ENCODE data around the gene RPL13A.

The RPL13A gene

DNA sequence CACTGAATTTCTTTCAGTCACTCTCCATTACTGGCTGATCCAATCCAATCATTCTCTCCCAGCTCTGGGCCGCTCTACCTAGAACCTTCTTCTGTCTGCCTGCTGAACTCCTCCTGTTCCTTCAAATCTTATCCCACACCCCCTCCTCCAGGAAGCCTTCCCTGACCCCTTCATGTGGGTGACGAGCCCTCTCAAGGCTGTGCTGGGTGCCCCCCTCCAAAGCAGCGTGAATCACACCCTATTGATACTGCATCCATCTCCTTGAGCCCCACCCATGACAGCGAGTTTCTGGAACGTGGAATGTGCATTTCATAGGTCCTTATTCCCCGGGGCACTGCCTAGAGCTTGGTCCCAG is 39.0 kb upstream of the RPL13A start:
- in situ Hi-C loops (cut with MboI; ENCODE audit: low pct_unique_long_range_greater_than_20kb, low sequenced_read_pairs, unreplicated experiment): no loop called here
- DNase-seq (ENCODE audit: low spot score): no peak
- TF ChIP-seq, protein P1, sequence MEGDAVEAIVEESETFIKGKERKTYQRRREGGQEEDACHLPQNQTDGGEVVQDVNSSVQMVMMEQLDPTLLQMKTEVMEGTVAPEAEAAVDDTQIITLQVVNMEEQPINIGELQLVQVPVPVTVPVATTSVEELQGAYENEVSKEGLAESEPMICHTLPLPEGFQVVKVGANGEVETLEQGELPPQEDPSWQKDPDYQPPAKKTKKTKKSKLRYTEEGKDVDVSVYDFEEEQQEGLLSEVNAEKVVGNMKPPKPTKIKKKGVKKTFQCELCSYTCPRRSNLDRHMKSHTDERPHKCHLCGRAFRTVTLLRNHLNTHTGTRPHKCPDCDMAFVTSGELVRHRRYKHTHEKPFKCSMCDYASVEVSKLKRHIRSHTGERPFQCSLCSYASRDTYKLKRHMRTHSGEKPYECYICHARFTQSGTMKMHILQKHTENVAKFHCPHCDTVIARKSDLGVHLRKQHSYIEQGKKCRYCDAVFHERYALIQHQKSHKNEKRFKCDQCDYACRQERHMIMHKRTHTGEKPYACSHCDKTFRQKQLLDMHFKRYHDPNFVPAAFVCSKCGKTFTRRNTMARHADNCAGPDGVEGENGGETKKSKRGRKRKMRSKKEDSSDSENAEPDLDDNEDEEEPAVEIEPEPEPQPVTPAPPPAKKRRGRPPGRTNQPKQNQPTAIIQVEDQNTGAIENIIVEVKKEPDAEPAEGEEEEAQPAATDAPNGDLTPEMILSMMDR (IDR thresholded peaks at IDR 0.05; ENCODE audit: extremely low read depth, insufficient read depth, missing control alignments): no peak

DNA sequence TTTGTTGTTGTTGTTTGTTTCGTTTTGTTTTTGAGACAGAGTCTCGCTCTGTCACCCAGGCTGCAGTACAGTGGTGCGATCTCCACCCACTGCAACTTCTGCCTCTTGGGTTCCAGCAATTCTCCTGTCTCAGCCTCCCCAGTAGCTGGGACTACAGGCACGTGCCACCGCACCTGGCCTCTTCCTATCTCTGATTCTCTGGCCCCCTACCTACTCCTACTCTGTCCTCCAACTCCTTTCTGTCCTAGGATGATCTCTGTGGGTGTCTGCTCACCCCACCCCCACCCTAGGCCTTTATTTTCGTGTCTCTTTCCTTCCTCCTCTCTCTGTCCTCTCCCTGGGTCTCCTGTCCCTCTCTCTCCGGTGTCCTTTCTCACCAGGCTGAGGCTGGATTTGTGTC is 37.0 kb upstream of the RPL13A start:
- no peak for DNase-seq (ENCODE audit: low spot score)
- TF ChIP-seq, protein P1 (IDR thresholded peaks at IDR 0.05; ENCODE audit: extremely low read depth, insufficient read depth, missing control alignments): no peak
- in situ Hi-C loops (cut with MboI; ENCODE audit: low pct_unique_long_range_greater_than_20kb, low sequenced_read_pairs, unreplicated experiment): no loop called here

DNA sequence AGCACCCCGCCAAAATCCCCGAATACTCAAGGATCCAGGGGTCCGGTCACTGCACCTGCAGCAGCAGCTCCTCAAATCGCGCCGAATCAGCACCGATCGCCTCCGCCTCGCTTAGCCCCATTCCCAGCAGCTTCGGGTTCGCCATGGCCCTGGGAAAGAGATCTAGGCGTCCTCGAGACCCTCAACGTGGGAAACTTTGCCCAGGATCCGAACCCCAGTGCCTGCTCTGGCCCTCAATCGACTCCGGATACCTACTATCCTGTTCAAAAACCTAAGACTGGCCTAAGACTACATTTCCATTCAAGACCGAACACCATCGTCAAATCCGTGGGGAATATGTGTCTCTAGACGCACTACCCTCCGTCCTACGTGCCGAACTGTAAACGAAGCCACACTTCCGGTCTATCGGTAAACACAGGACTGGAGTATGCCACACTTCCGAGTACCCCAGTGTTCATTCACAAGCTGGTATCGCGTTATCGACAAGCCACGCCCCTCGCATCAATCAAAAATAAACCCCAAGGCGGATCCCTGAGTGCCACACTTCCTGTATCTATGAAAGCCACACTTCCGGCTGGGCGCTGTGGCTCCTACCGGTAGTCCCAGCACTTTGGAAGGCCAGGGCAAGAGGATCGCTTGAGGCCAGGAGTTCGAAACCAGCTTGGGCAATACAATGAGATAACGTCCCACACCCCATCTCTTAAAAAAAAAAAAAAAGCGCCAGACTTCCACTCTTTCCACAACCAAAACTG is 35.8 kb upstream of the RPL13A start, which contains the start of gene PIH1D1:
PIH1D1 (minus strand) TSS at position 385 of the 752 bp plus-strand sequence; CDS start at position 145, 240 bp downstream.
- TF ChIP-seq, protein P1 (IDR thresholded peaks at IDR 0.05; ENCODE audit: extremely low read depth, insufficient read depth, missing control alignments): no peak
- peak; percentile 94 for DNase-seq (ENCODE audit: low spot score)
- in situ Hi-C loops (cut with MboI; ENCODE audit: low pct_unique_long_range_greater_than_20kb, low sequenced_read_pairs, unreplicated experiment): no loop called here

DNA sequence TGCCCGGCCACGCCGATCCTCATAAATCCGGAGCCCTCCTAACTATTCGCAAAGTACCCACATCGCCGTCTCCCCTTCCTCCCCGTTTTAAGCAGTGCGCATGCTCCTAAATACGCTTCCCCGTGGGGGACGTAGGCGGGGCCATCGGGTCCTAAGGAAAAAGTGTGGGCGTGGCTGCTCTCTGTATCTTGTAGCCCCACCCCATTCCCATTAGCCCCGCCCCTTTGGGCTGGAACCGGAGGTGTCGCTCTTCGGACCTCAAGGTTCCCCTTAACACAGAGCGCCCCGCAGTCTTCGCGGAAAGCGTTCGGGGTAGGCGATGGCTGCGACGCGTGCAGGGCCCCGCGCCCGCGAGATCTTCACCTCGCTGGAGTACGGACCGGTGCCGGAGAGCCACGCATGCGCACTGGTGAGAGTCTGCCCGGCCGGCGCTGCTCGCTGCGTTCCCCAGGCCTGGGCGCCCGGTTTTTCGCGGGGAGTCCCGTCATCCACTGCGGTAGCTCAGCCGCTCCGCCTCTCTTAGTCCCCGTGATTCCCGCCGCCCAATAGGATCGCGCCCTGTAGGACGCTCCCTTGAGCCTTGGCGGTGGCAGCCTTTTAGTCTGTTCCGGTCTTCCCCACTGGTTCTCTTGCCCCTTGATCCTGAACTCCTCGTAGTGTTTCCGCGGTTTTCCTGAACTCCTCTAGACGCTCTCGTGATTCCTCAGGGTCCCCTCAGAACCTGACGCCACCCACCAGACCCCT is 34.2 kb upstream of the RPL13A start, which contains the start of gene ALDH16A1:
ALDH16A1 (plus strand) TSS at position 213 of the 744 bp plus-strand sequence; CDS start at position 320, 107 bp downstream.
- TF ChIP-seq, protein P1 (IDR thresholded peaks at IDR 0.05; ENCODE audit: extremely low read depth, insufficient read depth, missing control alignments): no peak
- in situ Hi-C loops (cut with MboI; ENCODE audit: low pct_unique_long_range_greater_than_20kb, low sequenced_read_pairs, unreplicated experiment): no loop called here
- DNase-seq (ENCODE audit: low spot score): peak; percentile 96

DNA sequence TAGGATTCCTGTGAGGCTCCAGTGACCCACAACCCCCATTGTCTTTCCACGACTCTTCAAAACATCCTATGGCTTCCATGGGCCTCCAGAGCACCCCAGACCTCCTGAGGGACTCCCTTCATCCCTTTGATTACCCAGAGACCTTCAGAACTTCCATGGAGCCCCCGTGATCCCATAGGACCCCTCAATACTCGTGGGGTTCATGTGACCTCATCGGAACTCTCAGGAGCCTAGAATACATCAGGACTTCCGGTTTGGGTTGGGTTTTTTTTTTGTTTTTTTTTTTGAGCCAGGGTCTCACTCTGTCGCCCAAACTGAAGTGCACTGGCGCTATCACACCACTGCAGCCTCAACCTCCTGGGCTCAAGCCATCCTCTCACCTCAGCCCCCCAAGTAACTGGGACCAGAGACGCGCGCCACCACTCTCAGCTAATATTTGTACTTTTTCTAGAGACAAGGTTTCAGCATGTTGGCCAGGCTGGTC is 33.6 kb upstream of the RPL13A start:
- TF ChIP-seq, protein P1 (IDR thresholded peaks at IDR 0.05; ENCODE audit: extremely low read depth, insufficient read depth, missing control alignments): no peak
- in situ Hi-C loops (cut with MboI; ENCODE audit: low pct_unique_long_range_greater_than_20kb, low sequenced_read_pairs, unreplicated experiment): no loop called here
- peak; percentile 45 for DNase-seq (ENCODE audit: low spot score)

DNA sequence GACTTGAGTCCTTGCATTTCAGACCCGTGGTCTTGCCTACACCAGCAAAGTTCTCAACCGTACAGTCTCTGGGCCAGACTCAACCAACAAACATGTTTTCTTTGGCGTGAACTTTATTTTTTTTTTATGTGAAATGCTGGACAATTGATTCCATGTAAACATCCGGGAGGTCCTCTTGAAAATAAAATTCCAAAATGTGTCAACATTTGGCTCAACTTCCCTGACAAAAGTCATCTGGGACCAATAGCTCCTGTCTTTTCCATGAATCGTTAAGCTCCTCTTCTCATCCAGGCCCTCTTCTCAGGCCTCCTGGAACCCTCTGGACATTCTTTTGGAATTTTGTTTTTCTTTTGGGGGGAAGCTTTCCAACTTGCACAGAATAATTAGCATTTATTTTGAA is 31.6 kb upstream of the RPL13A start:
- in situ Hi-C loops (cut with MboI; ENCODE audit: low pct_unique_long_range_greater_than_20kb, low sequenced_read_pairs, unreplicated experiment): no loop called here
- DNase-seq (ENCODE audit: low spot score): no peak
- TF ChIP-seq, protein P1 (IDR thresholded peaks at IDR 0.05; ENCODE audit: extremely low read depth, insufficient read depth, missing control alignments): no peak

Data from GM13977 (cell line).